Neuronal stem cell (in vitro differentiated cells): Measurements from ENCODE around the gene RANBP2.

ENCODE experiments used
- DNase-seq: peaks from one replicate; pipeline ENCODE4 v3.0.0-alpha.2; 2013; ENCODE audit warnings: low spot score
- H2AFZ ChIP-seq: one replicate; pipeline ENCODE4 v1.6.1; 2013; ENCODE audit warnings: mild to moderate bottlenecking, low read length, inconsistent platforms
- H2AK5ac ChIP-seq: 2 replicates; pipeline ENCODE4 v1.6.1; 2013; ENCODE audit warnings: low read depth, mild to moderate bottlenecking, inconsistent platforms, low read length, moderate library complexity, mixed read lengths
- H2BK120ac ChIP-seq: 2 replicates; pipeline ENCODE4 v1.6.1; 2013; ENCODE audit warnings: low read depth, mild to moderate bottlenecking, inconsistent platforms, low read length, moderate library complexity, mixed read lengths
- H2BK12ac ChIP-seq: one replicate; pipeline ENCODE4 v1.6.1; 2013; ENCODE audit warnings: low read length, inconsistent platforms
- H2BK15ac ChIP-seq: 2 replicates; pipeline ENCODE4 v1.6.1; 2013; ENCODE audit warnings: mild to moderate bottlenecking, low read length, inconsistent platforms, mixed read lengths
- H2BK5ac ChIP-seq: one replicate; pipeline ENCODE4 v1.6.1; 2013; ENCODE audit warnings: inconsistent platforms, mild to moderate bottlenecking, low read length, moderate library complexity
- H3K14ac ChIP-seq: one replicate; pipeline ENCODE4 v1.6.1; 2013; ENCODE audit warnings: low read length, inconsistent platforms
- H3K18ac ChIP-seq: 2 replicates; pipeline ENCODE4 v1.6.1; 2013; ENCODE audit warnings: low read length, inconsistent platforms
- H3K23ac ChIP-seq: 2 replicates; pipeline ENCODE4 v1.6.1; 2013; ENCODE audit warnings: low read depth, mild to moderate bottlenecking, mixed read lengths, low read length, inconsistent platforms; ENCODE audit not compliant: poor library complexity
- H3K27ac ChIP-seq: replicated peaks from 3 replicates; pipeline ENCODE4 v1.5.1; 2013; ENCODE audit warnings: low read length, inconsistent platforms
- H3K27me3 ChIP-seq, 3 experiments: 2 replicates each; pipeline ENCODE4 v1.6.1; 2013; ENCODE audit warnings: low read length in 3 of 3, mild to moderate bottlenecking in 2 of 3, inconsistent platforms in 1 of 3, low read depth in 1 of 3, mixed read lengths in 1 of 3, moderate library complexity in 1 of 3; ENCODE audit not compliant: control insufficient read depth in 3 of 3, insufficient read depth in 3 of 3
- H3K36me3 ChIP-seq, 2 donors: replicated peaks in 1 of 2; 2 replicates each; pipeline ENCODE4 v1.6.1; 2013; ENCODE audit warnings: low read length in 2 of 2; ENCODE audit not compliant: control insufficient read depth in 2 of 2, insufficient read depth in 2 of 2
- H3K4ac ChIP-seq: 2 replicates; pipeline ENCODE4 v1.6.1; 2013; ENCODE audit warnings: inconsistent platforms, mild to moderate bottlenecking, low read length, moderate library complexity
- H3K4me1 ChIP-seq, 2 donors: 1 replicate in 1 of 2; 2 replicates in 1 of 2; pipeline ENCODE4 v1.6.1; 2013; ENCODE audit warnings: low read length in 2 of 2, low read depth in 1 of 2; ENCODE audit not compliant: control insufficient read depth in 2 of 2, insufficient read depth in 1 of 2
- H3K4me2 ChIP-seq: one replicate; pipeline ENCODE4 v1.6.1; 2013; ENCODE audit warnings: mild to moderate bottlenecking, low read length, inconsistent platforms; ENCODE audit not compliant: insufficient read depth, poor library complexity, severe bottlenecking
- H3K4me3 ChIP-seq, 2 donors: 2 replicates each; pipeline ENCODE4 v1.5.1; 2013; ENCODE audit warnings: low read length in 2 of 2, mild to moderate bottlenecking in 2 of 2, inconsistent platforms in 1 of 2, moderate library complexity in 1 of 2
- H3K79me1 ChIP-seq: one replicate; pipeline ENCODE4 v1.6.1; 2013; ENCODE audit warnings: low read depth, mild to moderate bottlenecking, inconsistent platforms, low read length, moderate library complexity
- H3K9ac ChIP-seq: one replicate; pipeline ENCODE4 v1.6.1; 2013; ENCODE audit warnings: mild to moderate bottlenecking, low read depth, low read length, inconsistent platforms; ENCODE audit not compliant: poor library complexity
- H3K9me3 ChIP-seq, 2 donors: replicated peaks in 1 of 2; 2 replicates each; pipeline versions ENCODE3 to v1.6.1; 2013; ENCODE audit warnings: low read length in 2 of 2, mild to moderate bottlenecking in 2 of 2, inconsistent platforms in 1 of 2, low read depth in 1 of 2, mixed read lengths in 1 of 2, moderate library complexity in 1 of 2; ENCODE audit not compliant: control insufficient read depth in 2 of 2, insufficient read depth in 1 of 2
- H4K8ac ChIP-seq: one replicate; pipeline ENCODE4 v1.6.1; 2013; ENCODE audit warnings: low read depth, mild to moderate bottlenecking, inconsistent platforms, low read length, moderate library complexity
- H4K91ac ChIP-seq: one replicate; pipeline ENCODE4 v1.6.1; 2013; ENCODE audit warnings: low read length, low read depth, mild to moderate bottlenecking, inconsistent platforms; ENCODE audit not compliant: poor library complexity
- WGBS, 2 donors: extraction: QIAGEN DNeasy Blood & Tissue Kit; methylation state at CpG; one replicate each; pipeline ENCODE4 v1.1.7; 2013; ENCODE audit warnings: missing lambda C conversion rate in 2 of 2, mixed read lengths in 1 of 2; ENCODE audit not compliant: insufficient read length in 2 of 2, insufficient replicate concordance in 1 of 2; ENCODE audit errors: extremely low coverage in 2 of 2; 5-methylcytosine and 5-hydroxymethylcytosine counted together

RANBP2 gene

GRCh38 chr2:108813732-108814131 lies 94.5 kb downstream of the RANBP2 start:
- no peak overlapping the region for H4K8ac ChIP-seq
- H3K9me3 ChIP-seq = peaks cover 0 to 37% of the 10 kb centered on the region in 2 donors
- H2AFZ ChIP-seq = no peak overlapping the region
- H3K79me1 ChIP-seq = peaks cover 2% of the 10 kb centered on the region
- H3K14ac ChIP-seq = no peak overlapping the region
- no peak overlapping the region for H2AK5ac ChIP-seq
- no peak overlapping the region for H3K4me3 ChIP-seq
- no peaks in the 10 kb centered on the region for H3K4me1 ChIP-seq
- no peak for DNase-seq
- no peaks in the 10 kb centered on the region for H3K27me3 ChIP-seq
- no peak overlapping the region for H3K4me2 ChIP-seq
- H3K23ac ChIP-seq = no peak overlapping the region
- H2BK12ac ChIP-seq = no peak overlapping the region
- H4K91ac ChIP-seq = no peak overlapping the region
- H3K4ac ChIP-seq = no peak overlapping the region
- no peak overlapping the region for H2BK120ac ChIP-seq
- peaks cover 18 to 83% of the 10 kb centered on the region in 2 donors for H3K36me3 ChIP-seq
- no peak overlapping the region for H2BK5ac ChIP-seq
- no peak overlapping the region for H2BK15ac ChIP-seq
- no peak overlapping the region for H3K18ac ChIP-seq
- WGBS, 2 donors = no CpG with 5 or more reads among the region's 1 CpG
- H3K9ac ChIP-seq = no peak overlapping the region
- no peak overlapping the region for H3K27ac ChIP-seq

- Histone ChIP-seq H2BK5ac (no peak overlapping the region), H3K23ac (no peak overlapping the region), H3K4me1 (no peaks in the 10 kb centered on the region), H3K14ac (no peak overlapping the region), H2BK120ac (no peak overlapping the region), H3K36me3 (peaks cover 28 to 95% of the 10 kb centered on the region in 2 donors), H2BK12ac (no peak overlapping the region), H3K4me2 (no peak overlapping the region), H3K4ac (no peak overlapping the region), H4K8ac (no peak overlapping the region), H2AK5ac (no peak overlapping the region), H3K27ac (no peak overlapping the region), H3K9ac (no peak overlapping the region), H3K27me3 (no peaks in the 10 kb centered on the region), H2BK15ac (no peak overlapping the region), H3K18ac (no peak overlapping the region), H3K4me3 (no peak overlapping the region), H3K79me1 (no peaks in the 10 kb centered on the region), H3K9me3 (peaks cover 5 to 29% of the 10 kb centered on the region in 2 donors), H4K91ac (no peak overlapping the region), H2AFZ (no peak overlapping the region)
- DNase-seq = no peak
- no CpG with 5 or more reads among the region's 2 CpGs for WGBS, 2 donors
Measured at GRCh38 chr2:108820482-108820881, 101.2 kb downstream of the RANBP2 start.

- Histone ChIP-seq H2AFZ (no peak overlapping the region), H3K79me1 (no peaks in the 10 kb centered on the region), H3K4me3 (no peak overlapping the region), H3K36me3 (peaks cover 10 to 93% of the 10 kb centered on the region in 2 donors), H4K91ac (no peak overlapping the region), H3K27ac (no peak overlapping the region), H3K14ac (no peak overlapping the region), H3K9ac (no peak overlapping the region), H2AK5ac (no peak overlapping the region), H3K4ac (no peak overlapping the region), H2BK12ac (no peak overlapping the region), H3K4me2 (no peak overlapping the region), H3K23ac (no peak overlapping the region), H2BK120ac (no peak overlapping the region), H2BK15ac (no peak overlapping the region), H2BK5ac (no peak overlapping the region), H3K27me3 (no peaks in the 10 kb centered on the region), H3K4me1 (no peaks in the 10 kb centered on the region), H3K9me3 (peaks cover 5 to 20% of the 10 kb centered on the region in 2 donors), H3K18ac (no peak overlapping the region), H4K8ac (no peak overlapping the region)
- no CpG with 5 or more reads among the region's 1 CpG for WGBS, 2 donors
- no peak for DNase-seq
Measured at GRCh38 chr2:108823286-108823685, 104.0 kb downstream of the RANBP2 start.

GRCh38 chr2:108824316-108825070 lies 105.2 kb downstream of the RANBP2 start:
- H3K9ac ChIP-seq = no peak overlapping the region
- peaks cover 4 to 85% of the 10 kb centered on the region in 2 donors for H3K36me3 ChIP-seq
- H3K9me3 ChIP-seq = peaks cover under 1 to 12% of the 10 kb centered on the region in 2 donors
- no peak overlapping the region for H3K4me3 ChIP-seq
- H2BK120ac ChIP-seq = no peak overlapping the region
- 100% methylated on average over 2 of the region's 5 CpGs; no CpG with 5 or more reads in 1 of the 2 donors for WGBS, 2 donors
- no peak for DNase-seq
- H3K4ac ChIP-seq = no peak overlapping the region
- H3K79me1 ChIP-seq = no peaks in the 10 kb centered on the region
- no peak overlapping the region for H3K18ac ChIP-seq
- no peaks in the 10 kb centered on the region for H3K4me1 ChIP-seq
- H2BK15ac ChIP-seq = no peak overlapping the region
- no peak overlapping the region for H2AFZ ChIP-seq
- no peak overlapping the region for H3K14ac ChIP-seq
- H3K4me2 ChIP-seq = no peak overlapping the region
- no peak overlapping the region for H4K91ac ChIP-seq
- no peak overlapping the region for H3K27ac ChIP-seq
- no peak overlapping the region for H4K8ac ChIP-seq
- H2BK12ac ChIP-seq = no peak overlapping the region
- no peaks in the 10 kb centered on the region for H3K27me3 ChIP-seq
- no peak overlapping the region for H2AK5ac ChIP-seq
- no peak overlapping the region for H2BK5ac ChIP-seq
- no peak overlapping the region for H3K23ac ChIP-seq
